OCI-LY3 (cell line): ENCODE measurements around the gene BAIAP2.

Source experiments
- EZH2phosphoT487 ChIP-seq: fragments of 200-600 bp; shearing (Covaris generic); IDR thresholded peaks from 2 replicates; pipeline ENCODE4 v1.6.1; 2018; ENCODE audit warnings: antibody characterized with exemption, mixed run types, low read depth
- TF ChIP-seq, protein P1 (sequence below): fragments of 200-600, 300-600 bp; sonication (generic); IDR thresholded peaks from 2 replicates; pipeline ENCODE4 v1.5.1; 2014; ENCODE audit warnings: antibody characterized with exemption, low read length, low read depth

GRCh38 chr17:81044428-81044763 lies 9.4 kb downstream of the BAIAP2 start:
- TF ChIP-seq, protein P1, sequence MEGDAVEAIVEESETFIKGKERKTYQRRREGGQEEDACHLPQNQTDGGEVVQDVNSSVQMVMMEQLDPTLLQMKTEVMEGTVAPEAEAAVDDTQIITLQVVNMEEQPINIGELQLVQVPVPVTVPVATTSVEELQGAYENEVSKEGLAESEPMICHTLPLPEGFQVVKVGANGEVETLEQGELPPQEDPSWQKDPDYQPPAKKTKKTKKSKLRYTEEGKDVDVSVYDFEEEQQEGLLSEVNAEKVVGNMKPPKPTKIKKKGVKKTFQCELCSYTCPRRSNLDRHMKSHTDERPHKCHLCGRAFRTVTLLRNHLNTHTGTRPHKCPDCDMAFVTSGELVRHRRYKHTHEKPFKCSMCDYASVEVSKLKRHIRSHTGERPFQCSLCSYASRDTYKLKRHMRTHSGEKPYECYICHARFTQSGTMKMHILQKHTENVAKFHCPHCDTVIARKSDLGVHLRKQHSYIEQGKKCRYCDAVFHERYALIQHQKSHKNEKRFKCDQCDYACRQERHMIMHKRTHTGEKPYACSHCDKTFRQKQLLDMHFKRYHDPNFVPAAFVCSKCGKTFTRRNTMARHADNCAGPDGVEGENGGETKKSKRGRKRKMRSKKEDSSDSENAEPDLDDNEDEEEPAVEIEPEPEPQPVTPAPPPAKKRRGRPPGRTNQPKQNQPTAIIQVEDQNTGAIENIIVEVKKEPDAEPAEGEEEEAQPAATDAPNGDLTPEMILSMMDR = no peak
- no peak for TF ChIP-seq EZH2phosphoT487
